Right lobe of liver (tissue), 6 donors: ENCODE measurements around the gene PRR5. TPM values are rescaled to one million over a fixed set of nuclear protein-coding genes. Genes with fewer than 3 reads are reported as not detected.
A peak's percentile ranks its signal among the peaks of the same experiment; 100 is the strongest.

Source experiments
- ATAC-seq, 4 donors: fragments of 200-7000 bp; cut with Tn5 transposase; one replicate each; pipeline ENCODE4 v1.9.1; 2020; ENCODE audit warnings: mild to moderate bottlenecking in 4 of 4, moderate library complexity in 4 of 4
- DNase-seq, 3 donors: peaks; one replicate each; pipeline ENCODE4 v3.0.0-alpha.2; 2020
- H3K27ac ChIP-seq, 3 donors: fragments of 200-600 bp; one replicate each; pipeline ENCODE4 v1.8.0; 2022
- H3K27me3 ChIP-seq, 2 donors: fragments of 200-600 bp; one replicate each; pipeline ENCODE4 v1.8.0; 2022
- H3K36me3 ChIP-seq, 4 donors: fragments of 200-600 bp; sonication (generic) in 1 of 4; one replicate each; pipeline versions ENCODE4 v1.5.1 to v1.8.0; 2017 to 2022; ENCODE audit warnings: control low read depth in 1 of 4
- H3K4me1 ChIP-seq, 4 donors: fragments of 200-600 bp; sonication (generic) in 1 of 4; one replicate each; pipeline versions ENCODE4 v1.5.1 to v1.8.0; 2017 to 2022; ENCODE audit warnings: control low read depth in 1 of 4
- H3K4me3 ChIP-seq, 3 donors: fragments of 200-600 bp; one replicate each; pipeline ENCODE4 v1.8.0; 2022
- H3K9me3 ChIP-seq, 4 donors: fragments of 200-600 bp; sonication (generic) in 1 of 4; one replicate each; pipeline versions ENCODE4 v1.5.1 to v1.8.0; 2017 to 2022; ENCODE audit warnings: control low read depth in 1 of 4
- POLR2A ChIP-seq: fragments of 450-650 bp; IDR thresholded peaks from one replicate; pipeline ENCODE4 v1.6.1; 2017; ENCODE audit warnings: antibody characterized with exemption, mild to moderate bottlenecking
- WGBS: methylation state at CpG from one replicate; pipeline ENCODE4 v1.1.6; 2018; ENCODE audit warnings: low coverage, low lambda C conversion rate; ENCODE audit not compliant: insufficient coverage; ENCODE audit errors: missing lambda C conversion rate; 5-methylcytosine and 5-hydroxymethylcytosine counted together
- intact Hi-C, 2 donors: fragments of 100-400 bp; cut with DNase I; formaldehyde crosslinking; loops; one replicate each; pipeline versions ENCODE4 v1.11.2 to v1.14.1; 2022
- total RNA-seq, 6 experiments: library from RNA; depleted of rRNA in 2 of 6; stranded (reverse); fragments of >200 nt in 2 of 6; fragmentation: NEBNext Ultra II Directional in 3 of 6; extraction: Animal tissue kit (Norgen Biotek cat#: 25700) in 3 of 6; gene quantifications; one replicate each; pipeline versions ENCODE4 v1.1.0 to v1.2.4, GENCODE V29; 2016 to 2023
- TF ChIP-seq, protein P1 (sequence below), 4 donors: fragments of 200-600 bp in 3 of 4; fragments of 450-650 bp in 1 of 4; IDR thresholded peaks; one replicate each; pipeline versions ENCODE4 v1.5.1 to v1.8.0; 2016 to 2022; ENCODE audit warnings: antibody characterized with exemption in 4 of 4, mild to moderate bottlenecking in 2 of 4
- donor health status: DM: no; HTN: yes; CAD: no.
- donor health status: DM: no; HTN: no; CAD: no.
- donor health status: DM: no; HTN: no; CAD: no.
- donor health status: DM: no; HTN: yes; CAD: no.
- donor health status: DM: no; HTN: yes; CAD: no.

The PRR5 gene
- total RNA-seq, 6 experiments from 2014 or later = 14.1 to 25.3 (median 20.2) TPM

DNA sequence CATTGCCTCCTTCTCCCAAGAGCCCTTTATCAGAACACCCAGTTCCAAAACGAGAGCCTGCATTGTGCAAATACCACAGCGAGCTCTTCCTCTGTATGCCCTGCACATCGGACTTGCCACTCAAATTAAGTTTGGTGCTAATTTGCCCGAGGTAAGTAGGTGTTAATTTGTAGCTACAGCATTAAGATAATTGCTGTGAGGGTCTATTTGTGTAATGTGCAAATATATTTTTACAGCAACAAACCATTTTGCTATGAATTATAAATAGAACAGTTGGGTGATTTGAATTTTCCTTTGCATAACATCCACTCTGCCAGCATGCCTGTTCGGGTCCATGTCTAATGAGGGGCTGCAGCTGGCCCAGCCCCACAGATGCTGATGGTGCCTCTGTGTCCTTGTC lies 58.5 kb downstream of the PRR5 start:
- ATAC-seq = no peak

DNA sequence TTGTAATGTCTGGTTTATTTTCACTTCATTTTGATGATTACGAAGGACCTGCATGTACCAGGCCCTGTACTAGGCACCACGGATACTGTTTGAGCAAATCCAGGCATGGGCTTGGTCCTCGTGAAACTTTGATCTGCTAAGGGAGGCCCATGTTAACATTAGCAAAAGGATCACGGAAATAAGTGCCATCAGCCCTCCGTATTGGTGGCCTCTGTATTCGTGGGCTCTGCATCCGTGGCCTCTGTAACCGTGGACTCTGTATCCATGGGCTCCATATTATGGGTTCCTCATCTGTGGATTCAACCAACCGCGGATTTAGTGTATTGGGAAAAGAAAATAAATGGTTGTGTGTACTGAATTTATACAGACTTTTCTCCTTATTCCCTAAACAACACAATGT lies 59.0 kb downstream of the PRR5 start:
- no peaks in the 10 kb centered on the region for H3K27me3 ChIP-seq
- 69% methylated on average over 8 of the region's 10 CpGs for WGBS
- TF ChIP-seq, protein P1, sequence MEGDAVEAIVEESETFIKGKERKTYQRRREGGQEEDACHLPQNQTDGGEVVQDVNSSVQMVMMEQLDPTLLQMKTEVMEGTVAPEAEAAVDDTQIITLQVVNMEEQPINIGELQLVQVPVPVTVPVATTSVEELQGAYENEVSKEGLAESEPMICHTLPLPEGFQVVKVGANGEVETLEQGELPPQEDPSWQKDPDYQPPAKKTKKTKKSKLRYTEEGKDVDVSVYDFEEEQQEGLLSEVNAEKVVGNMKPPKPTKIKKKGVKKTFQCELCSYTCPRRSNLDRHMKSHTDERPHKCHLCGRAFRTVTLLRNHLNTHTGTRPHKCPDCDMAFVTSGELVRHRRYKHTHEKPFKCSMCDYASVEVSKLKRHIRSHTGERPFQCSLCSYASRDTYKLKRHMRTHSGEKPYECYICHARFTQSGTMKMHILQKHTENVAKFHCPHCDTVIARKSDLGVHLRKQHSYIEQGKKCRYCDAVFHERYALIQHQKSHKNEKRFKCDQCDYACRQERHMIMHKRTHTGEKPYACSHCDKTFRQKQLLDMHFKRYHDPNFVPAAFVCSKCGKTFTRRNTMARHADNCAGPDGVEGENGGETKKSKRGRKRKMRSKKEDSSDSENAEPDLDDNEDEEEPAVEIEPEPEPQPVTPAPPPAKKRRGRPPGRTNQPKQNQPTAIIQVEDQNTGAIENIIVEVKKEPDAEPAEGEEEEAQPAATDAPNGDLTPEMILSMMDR (IDR thresholded peaks at IDR 0.05) = no peak
- TF ChIP-seq POLR2A = no peak
- H3K4me3 ChIP-seq = no peak overlapping the region
- H3K9me3 ChIP-seq = no peaks in the 10 kb centered on the region
- H3K36me3 ChIP-seq = no peaks in the 10 kb centered on the region
- intact Hi-C loops = no loop called here
- DNase-seq (no peak), ATAC-seq (no peak)
- H3K27ac ChIP-seq = no peak overlapping the region
- H3K4me1 ChIP-seq = no peaks in the 10 kb centered on the region

More for the DNA sequence above, 58.5 kb downstream of the PRR5 start:
- no peak for DNase-seq
- H3K9me3 ChIP-seq = no peaks in the 10 kb centered on the region
- intact Hi-C loops = no loop called here
- H3K27ac ChIP-seq = no peak overlapping the region
- H3K4me3 ChIP-seq = no peak overlapping the region
- WGBS = 55% methylated on average over 4 of the region's 5 CpGs
- H3K36me3 ChIP-seq = no peaks in the 10 kb centered on the region
- no peaks in the 10 kb centered on the region for H3K4me1 ChIP-seq
- TF ChIP-seq, protein P1 (IDR thresholded peaks at IDR 0.05) = no peak
- H3K27me3 ChIP-seq = no peaks in the 10 kb centered on the region

DNA sequence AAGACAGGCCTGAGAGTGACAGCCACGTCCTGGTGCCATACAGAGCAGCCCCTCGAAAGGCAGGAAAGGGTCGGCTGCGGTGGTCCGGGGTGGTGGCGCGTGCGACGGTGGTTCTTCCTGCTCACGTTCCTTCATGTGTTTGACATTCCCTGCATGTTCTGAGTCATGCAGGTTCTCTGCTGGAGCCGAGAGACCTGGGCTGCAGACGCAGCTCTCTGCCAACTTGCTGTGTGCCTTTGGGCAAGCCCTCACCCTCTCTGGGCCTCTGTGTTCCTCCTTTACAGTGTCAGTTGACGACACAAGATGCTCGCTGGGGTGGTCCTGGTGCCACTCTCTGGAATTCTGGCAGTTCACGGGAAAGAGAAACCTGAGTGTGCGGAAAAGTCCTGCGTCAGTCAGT lies 62.4 kb downstream of the PRR5 start:
- no peak for ATAC-seq

GRCh38 chr22:44764974-44765373 lies 63.0 kb downstream of the PRR5 start:
- no peaks in the 10 kb centered on the region for H3K9me3 ChIP-seq
- no CpG with 5 or more reads among the region's 4 CpGs for WGBS
- no peaks in the 10 kb centered on the region for H3K36me3 ChIP-seq
- no peak for DNase-seq
- H3K27me3 ChIP-seq = no peaks in the 10 kb centered on the region
- TF ChIP-seq, protein P1 (IDR thresholded peaks at IDR 0.05) = no peak
- TF ChIP-seq POLR2A = no peak
- no peak overlapping the region for H3K4me3 ChIP-seq
- H3K27ac ChIP-seq = no peak overlapping the region
- intact Hi-C loops = no loop called here
- H3K4me1 ChIP-seq = no peaks in the 10 kb centered on the region
- peak in 2 of 4 donors; percentile 32 to 47 for ATAC-seq

More for the DNA sequence above, 62.4 kb downstream of the PRR5 start:
- Histone ChIP-seq H3K27ac (no peak overlapping the region), H3K4me3 (no peak overlapping the region), H3K27me3 (no peaks in the 10 kb centered on the region), H3K36me3 (no peaks in the 10 kb centered on the region), H3K4me1 (no peaks in the 10 kb centered on the region), H3K9me3 (no peaks in the 10 kb centered on the region)
- TF ChIP-seq, protein P1 (IDR thresholded peaks at IDR 0.05) = no peak
- TF ChIP-seq POLR2A = no peak
- intact Hi-C loops = no loop called here
- WGBS = 57% methylated on average over 6 of the region's 17 CpGs
- DNase-seq = no peak
